Large intestine (tissue), 12 donors: ENCODE results near the gene ODAD4. TPM values are rescaled to one million over a fixed set of nuclear protein-coding genes. Genes with fewer than 3 reads are reported as not detected.

ENCODE experiments used
- DNase-seq, 2 donors: peaks; one replicate each; pipeline versions ENCODE4 v3.0.0 to v3.0.0-alpha.2; 2013
- H3K27ac ChIP-seq: one replicate; pipeline ENCODE4 v1.5.1; 2013; ENCODE audit warnings: low read length
- H3K27me3 ChIP-seq: 2 replicates; pipeline ENCODE4 v1.6.1; 2013; ENCODE audit warnings: low read length; ENCODE audit not compliant: control insufficient read depth, insufficient read depth
- H3K36me3 ChIP-seq: 2 replicates; pipeline ENCODE4 v1.6.1; 2013; ENCODE audit warnings: low read length; ENCODE audit not compliant: control insufficient read depth, insufficient read depth
- H3K4me1 ChIP-seq: one replicate; pipeline ENCODE4 v1.6.1; 2013; ENCODE audit warnings: low read length; ENCODE audit not compliant: control insufficient read depth, insufficient read depth
- H3K4me3 ChIP-seq: one replicate; pipeline ENCODE4 v1.5.1; 2013; ENCODE audit warnings: low read length
- H3K9me3 ChIP-seq: one replicate; pipeline ENCODE4 v1.6.1; 2013; ENCODE audit warnings: mild to moderate bottlenecking, low read depth, low read length, moderate library complexity; ENCODE audit not compliant: control insufficient read depth
- WGBS: methylation state at CpG from one replicate; pipeline ENCODE4 v1.1.5; 2013; ENCODE audit warnings: low lambda C conversion rate; ENCODE audit not compliant: insufficient coverage; 5-methylcytosine and 5-hydroxymethylcytosine counted together
- long read RNA-seq, 11 donors: transcript quantifications; one replicate each; lab custom pipeline, GENCODE V29; 2026
- polyA plus RNA-seq: library from polyadenylated mRNA; unstranded; fragments of 120-200 nt; gene quantifications from one replicate; pipeline ENCODE4 v1.2.1, GENCODE V29; 2013

The ODAD4 gene
- polyA plus RNA-seq, result 0.87 TPM
- long read RNA-seq, donor 1, result 0 reads
- long read RNA-seq, donor 2, result 0 reads
- long read RNA-seq, donor 3, result 0 reads
- long read RNA-seq, donor 4, result 0 reads
- long read RNA-seq, donor 5, partial matches to known transcripts, result 42 of 55 reads
- long read RNA-seq, donor 5, other reads (novel, unspliced or antisense), result 13 of 55 reads
- long read RNA-seq, donor 6, result 0 reads
- long read RNA-seq, donor 7, result 0 reads
- long read RNA-seq, donor 8, result 0 reads
- long read RNA-seq, donor 9, result 0 reads
- long read RNA-seq, donor 10, result 0 reads
- long read RNA-seq, donor 11, result 0 reads

GRCh38 chr17:41930009-41930832 lies at the start of gene ODAD4:
Gene ODAD4 (plus strand): TSS chr17:41930617. CDS start chr17:41930724, 107 bp downstream.
- H3K4me3 ChIP-seq, result peak within 1 kb of the TSS; percentile 54
- no peaks in the 10 kb centered on the region for H3K27me3 ChIP-seq
- no peaks in the 10 kb centered on the region for H3K9me3 ChIP-seq
- peak; percentile 96 for DNase-seq
- no peaks in the 10 kb centered on the region for H3K36me3 ChIP-seq
- H3K27ac ChIP-seq, result peak within 1 kb of the TSS; percentile 71
- no peaks in the 10 kb centered on the region for H3K4me1 ChIP-seq
- no CpG with 5 or more reads among the region's 43 CpGs for WGBS

- H3K4me1 ChIP-seq, result no peaks in the 10 kb centered on the region
Measured at GRCh38 chr17:41882756-41883155, 47.7 kb upstream of the ODAD4 start.

GRCh38 chr17:41885733-41886132 lies 44.7 kb upstream of the ODAD4 start:
- no peaks in the 10 kb centered on the region for H3K9me3 ChIP-seq
- no peak for DNase-seq
- no peaks in the 10 kb centered on the region for H3K4me1 ChIP-seq
- H3K27me3 ChIP-seq, result no peaks in the 10 kb centered on the region
- H3K36me3 ChIP-seq, result peaks cover 84% of the 10 kb centered on the region
- H3K27ac ChIP-seq, result no peak overlapping the region
- no CpG with 5 or more reads among the region's 6 CpGs for WGBS
- H3K4me3 ChIP-seq, result no peak overlapping the region

More at GRCh38 chr17:41882756-41883155, 47.7 kb upstream of the ODAD4 start:
- WGBS, result no CpG with 5 or more reads among the region's 6 CpGs
- Histone ChIP-seq H3K27ac (no peak overlapping the region), H3K27me3 (no peaks in the 10 kb centered on the region), H3K4me3 (no peak overlapping the region), H3K36me3 (peaks cover 92% of the 10 kb centered on the region), H3K9me3 (no peaks in the 10 kb centered on the region)
- DNase-seq, result no peak

GRCh38 chr17:41888332-41888965 lies 42.0 kb upstream of the ODAD4 start:
- WGBS, result no CpG with 5 or more reads among the region's 6 CpGs
- Histone ChIP-seq H3K27ac (no peak overlapping the region), H3K9me3 (no peaks in the 10 kb centered on the region), H3K36me3 (peaks cover 88% of the 10 kb centered on the region), H3K4me3 (no peak overlapping the region), H3K27me3 (no peaks in the 10 kb centered on the region), H3K4me1 (peaks cover 8% of the 10 kb centered on the region)
- DNase-seq, result no peak

GRCh38 chr17:41891135-41892020 lies 39.0 kb upstream of the ODAD4 start:
- peaks cover 8% of the 10 kb centered on the region for H3K4me1 ChIP-seq
- WGBS, result no CpG with 5 or more reads among the region's 7 CpGs
- H3K36me3 ChIP-seq, result peaks cover 84% of the 10 kb centered on the region
- H3K27ac ChIP-seq, result peak overlapping the region; percentile 91
- no peaks in the 10 kb centered on the region for H3K9me3 ChIP-seq
- H3K4me3 ChIP-seq, result no peak overlapping the region
- DNase-seq, result no peak
- no peaks in the 10 kb centered on the region for H3K27me3 ChIP-seq

- H3K4me3 ChIP-seq, result no peak overlapping the region
- DNase-seq, result peak; percentile 82 to 84
- no CpG with 5 or more reads among the region's 4 CpGs for WGBS
Measured at GRCh38 chr17:41892021-41892376, 38.4 kb upstream of the ODAD4 start.

GRCh38 chr17:41893384-41893783 lies 37.0 kb upstream of the ODAD4 start:
- Histone ChIP-seq H3K27ac (no peak overlapping the region), H3K9me3 (no peaks in the 10 kb centered on the region), H3K4me1 (peaks cover 8% of the 10 kb centered on the region), H3K27me3 (no peaks in the 10 kb centered on the region), H3K36me3 (peaks cover 85% of the 10 kb centered on the region), H3K4me3 (no peak overlapping the region)
- WGBS, result no CpG with 5 or more reads among the region's 3 CpGs
- DNase-seq, result no peak

More at GRCh38 chr17:41892021-41892376, 38.4 kb upstream of the ODAD4 start:
- H3K36me3 ChIP-seq, result peaks cover 84% of the 10 kb centered on the region
- H3K27me3 ChIP-seq, result no peaks in the 10 kb centered on the region
- peaks cover 8% of the 10 kb centered on the region for H3K4me1 ChIP-seq
- H3K27ac ChIP-seq, result peak overlapping the region; percentile 91
- H3K9me3 ChIP-seq, result no peaks in the 10 kb centered on the region

GRCh38 chr17:41894791-41895331 lies 35.6 kb upstream of the ODAD4 start:
- Histone ChIP-seq H3K27ac (no peak overlapping the region), H3K36me3 (peaks cover 90% of the 10 kb centered on the region), H3K9me3 (no peaks in the 10 kb centered on the region), H3K4me1 (peaks cover 8% of the 10 kb centered on the region), H3K27me3 (no peaks in the 10 kb centered on the region), H3K4me3 (no peak overlapping the region)
- WGBS, result no CpG with 5 or more reads among the region's 7 CpGs
- DNase-seq, result no peak

GRCh38 chr17:41895617-41896016 lies 34.8 kb upstream of the ODAD4 start:
- Histone ChIP-seq H3K9me3 (no peaks in the 10 kb centered on the region), H3K27me3 (no peaks in the 10 kb centered on the region), H3K36me3 (peaks cover 94% of the 10 kb centered on the region), H3K4me1 (peaks cover 8% of the 10 kb centered on the region), H3K4me3 (no peak overlapping the region), H3K27ac (peak overlapping the region; percentile 26)
- DNase-seq, result no peak
- no CpG with 5 or more reads among the region's 5 CpGs for WGBS
